DND-41 (cell line): ENCODE data around the gene PIP4K2A.

Experiments used
- ATAC-seq: fragments of 200-7000 bp; cut with Tn5 transposase; 3 replicates; pipeline ENCODE4 v1.9.1; 2021; ENCODE audit warnings: low read depth; ENCODE audit not compliant: insufficient read depth
- DNase-seq: peaks from one replicate; pipeline ENCODE4 v3.0.0-alpha.2; 2020
- H2AFZ ChIP-seq: 2 replicates; pipeline ENCODE4 v1.6.0; 2012; ENCODE audit warnings: low read depth, low read length
- H3K27ac ChIP-seq: 2 replicates; pipeline ENCODE4 v1.5.1; 2012; ENCODE audit warnings: low read length, inconsistent platforms
- H3K27me3 ChIP-seq: fragments of 200-600 bp; sonication (generic); 2 replicates; pipeline ENCODE4 v1.6.0; 2012; ENCODE audit warnings: low read length, mild to moderate bottlenecking, inconsistent platforms; ENCODE audit not compliant: insufficient read depth, poor library complexity
- H3K36me3 ChIP-seq: 2 replicates; pipeline ENCODE4 v1.5.1; 2012; ENCODE audit warnings: low read length, inconsistent platforms; ENCODE audit not compliant: insufficient read depth
- H3K4me1 ChIP-seq: 2 replicates; pipeline ENCODE4 v1.5.1; 2012; ENCODE audit warnings: mild to moderate bottlenecking, low read length; ENCODE audit not compliant: insufficient read depth
- H3K4me2 ChIP-seq: 2 replicates; pipeline ENCODE4 v1.6.0; 2012; ENCODE audit warnings: mild to moderate bottlenecking, moderate library complexity, low read length, inconsistent platforms; ENCODE audit not compliant: insufficient read depth
- H3K4me3 ChIP-seq, 2 experiments: fragments of 200-600 bp in 1 of 2; shearing (Covaris generic) in 1 of 2; 2 replicates each; pipeline ENCODE4 v1.5.1; 2012 to 2016; ENCODE audit warnings: inconsistent platforms in 2 of 2, low read length in 2 of 2, mild to moderate bottlenecking in 2 of 2, low read depth in 1 of 2, moderate library complexity in 1 of 2
- H3K79me2 ChIP-seq: 2 replicates; pipeline ENCODE4 v1.6.0; 2012; ENCODE audit warnings: low read length, inconsistent platforms; ENCODE audit not compliant: insufficient read depth
- H3K9ac ChIP-seq: 2 replicates; pipeline ENCODE4 v1.6.0; 2012; ENCODE audit warnings: low read depth, mild to moderate bottlenecking, inconsistent platforms, low read length, moderate library complexity
- H3K9me3 ChIP-seq: 2 replicates; pipeline ENCODE4 v1.5.1; 2012; ENCODE audit warnings: low read length, moderate library complexity, mild to moderate bottlenecking, inconsistent platforms; ENCODE audit not compliant: insufficient read depth, severe bottlenecking
- H4K20me1 ChIP-seq: 2 replicates; pipeline ENCODE4 v1.6.0; 2012; ENCODE audit warnings: low read length; ENCODE audit not compliant: insufficient read depth
- CTCF ChIP-seq: IDR thresholded peaks from 2 replicates; pipeline ENCODE4 v1.5.1; 2012; ENCODE audit warnings: borderline replicate concordance, low read length, moderate library complexity, mild to moderate bottlenecking; ENCODE audit not compliant: poor library complexity, severe bottlenecking; ENCODE audit errors: extremely low read depth
- EZH2 ChIP-seq: IDR thresholded peaks from 3 replicates; pipeline ENCODE4 v1.6.1; 2012; ENCODE audit warnings: borderline replicate concordance, low read depth, mild to moderate bottlenecking, moderate library complexity, low read length, inconsistent platforms; ENCODE audit not compliant: severe bottlenecking

The PIP4K2A gene

DNA sequence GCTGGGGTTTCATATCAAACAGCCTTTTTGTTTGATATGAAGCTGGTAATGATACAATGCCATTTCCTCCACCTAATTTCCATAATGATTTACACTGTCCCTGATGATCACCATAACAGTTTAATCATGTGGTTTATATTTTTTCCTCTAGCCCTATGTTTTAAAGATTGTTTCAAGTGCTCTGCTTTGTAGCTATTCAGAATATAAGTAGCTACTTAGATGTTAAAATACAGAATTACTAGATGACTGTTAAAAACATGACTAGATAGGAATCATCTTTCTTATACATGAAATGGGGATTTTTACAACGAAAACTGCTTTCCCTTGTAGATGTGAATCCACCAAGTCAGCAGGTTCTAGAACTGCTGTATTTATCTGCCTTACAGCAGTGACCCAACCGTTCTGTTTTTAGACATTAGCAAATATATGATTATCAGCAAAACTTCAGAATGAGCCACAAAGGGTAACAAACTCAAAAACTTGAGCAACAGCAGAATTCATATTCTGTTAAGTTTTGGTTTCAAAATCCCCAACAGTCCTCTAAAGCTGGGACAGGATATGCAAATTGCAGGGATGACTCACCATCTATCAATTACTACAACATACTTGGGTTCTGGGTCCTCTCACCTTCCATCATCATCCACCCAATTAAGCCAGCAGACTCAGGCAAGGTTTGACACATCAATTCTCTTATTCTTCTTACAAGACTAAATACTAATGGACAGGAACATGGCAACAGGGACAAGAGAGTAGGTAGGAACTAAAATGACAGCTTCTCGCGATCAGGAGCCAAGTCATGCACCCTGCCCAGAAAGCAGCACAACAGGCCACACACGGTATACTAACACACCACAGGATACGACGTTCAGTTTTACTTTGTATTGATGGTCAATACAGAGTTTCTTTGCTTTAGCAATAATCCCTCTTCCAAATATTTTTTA lies 83.9 kb downstream of the PIP4K2A start:
- TF ChIP-seq EZH2 (no peak), CTCF (no peak)
- Histone ChIP-seq H3K4me1 (peaks cover 30% of the 10 kb centered on the region), H3K79me2 (peaks cover 77% of the 10 kb centered on the region), H4K20me1 (peaks cover 22% of the 10 kb centered on the region; the same call in 1 of the 2 replicates), H3K4me2 (peak overlapping the region; percentile 52), H3K36me3 (no peaks in the 10 kb centered on the region), H3K27ac (peak overlapping the region; percentile 73), H3K27me3 (no peaks in the 10 kb centered on the region), H3K4me3 (0 out of 4 replicates have a peak overlapping the region, but pooled peaks of 1 of the 2 experiments have one; percentile 14), H3K9ac (0 out of 2 replicates have a peak overlapping the region, but pooled peaks have one; percentile 26), H2AFZ (no peak overlapping the region), H3K9me3 (no peaks in the 10 kb centered on the region)
- DNase-seq (peak; percentile 29), ATAC-seq (peak; percentile 91)

- H3K4me3 ChIP-seq = no peak overlapping the region
- ATAC-seq (no peak), DNase-seq (no peak)
- peaks cover 33% of the 10 kb centered on the region for H3K4me1 ChIP-seq
- peaks cover 77% of the 10 kb centered on the region for H3K79me2 ChIP-seq
- no peaks in the 10 kb centered on the region for H3K9me3 ChIP-seq
- H4K20me1 ChIP-seq = peaks cover 21% of the 10 kb centered on the region; the same call in 1 of the 2 replicates
- H3K36me3 ChIP-seq = no peaks in the 10 kb centered on the region
- H3K4me2 ChIP-seq = peak overlapping the region; percentile 52; the same call in 1 of the 2 replicates
- TF ChIP-seq EZH2 (no peak), CTCF (no peak)
- peak overlapping the region; percentile 73 for H3K27ac ChIP-seq
- H2AFZ ChIP-seq = no peak overlapping the region
- H3K9ac ChIP-seq = no peak overlapping the region
- H3K27me3 ChIP-seq = no peaks in the 10 kb centered on the region
Measured at GRCh38 chr10:22629852-22630233, 84.5 kb downstream of the PIP4K2A start.

DNA sequence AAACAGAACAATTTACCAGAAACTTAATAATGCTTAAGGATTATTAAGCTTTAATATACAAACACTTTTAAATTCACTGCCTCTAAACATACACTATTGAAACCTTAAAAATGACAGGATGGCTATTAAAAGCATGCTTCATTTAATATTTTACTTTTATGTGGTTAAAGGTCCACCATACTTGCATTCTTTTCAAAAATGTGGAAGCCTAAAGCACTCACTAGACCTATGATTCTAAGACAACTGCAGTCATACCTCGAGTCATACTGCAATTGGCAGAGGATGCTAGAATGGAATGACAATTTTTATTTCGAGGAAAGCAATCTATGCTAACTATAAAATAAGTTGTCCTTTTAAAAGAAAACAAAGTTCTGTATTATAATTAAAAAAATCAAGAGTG lies 85.3 kb downstream of the PIP4K2A start:
- no peak overlapping the region for H3K4me3 ChIP-seq
- peaks cover 20% of the 10 kb centered on the region; the same call in 1 of the 2 replicates for H4K20me1 ChIP-seq
- no peaks in the 10 kb centered on the region for H3K27me3 ChIP-seq
- no peak for DNase-seq
- H3K9ac ChIP-seq = no peak overlapping the region
- H3K4me1 ChIP-seq = peaks cover 33% of the 10 kb centered on the region
- H3K79me2 ChIP-seq = peaks cover 75% of the 10 kb centered on the region
- H3K4me2 ChIP-seq = no peak overlapping the region
- H3K27ac ChIP-seq = no peak overlapping the region
- no peaks in the 10 kb centered on the region for H3K9me3 ChIP-seq
- no peak for TF ChIP-seq EZH2
- H2AFZ ChIP-seq = no peak overlapping the region
- ATAC-seq = no peak
- H3K36me3 ChIP-seq = no peaks in the 10 kb centered on the region

DNA sequence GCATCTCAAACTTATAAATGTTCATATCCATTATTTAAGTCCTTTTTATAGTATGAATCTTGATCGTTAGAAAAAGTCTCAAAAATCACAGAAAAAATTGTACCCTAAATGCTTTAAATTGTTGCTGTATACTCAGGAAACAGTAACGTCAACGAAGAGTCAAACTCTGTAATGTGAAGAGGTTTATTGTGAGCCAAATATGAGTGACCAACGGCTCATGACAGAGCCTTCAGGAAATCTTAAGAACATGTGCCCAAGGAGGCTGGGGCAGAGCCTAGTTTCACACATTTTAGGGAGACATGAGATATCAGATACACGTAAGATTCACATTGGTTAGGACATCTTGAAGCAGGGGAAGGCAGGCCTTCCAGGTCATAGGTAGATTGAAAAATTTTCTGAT lies 86.1 kb downstream of the PIP4K2A start:
- H3K9ac ChIP-seq = no peak overlapping the region
- peaks cover 25% of the 10 kb centered on the region for H4K20me1 ChIP-seq
- no peak overlapping the region for H2AFZ ChIP-seq
- H3K4me1 ChIP-seq = peaks cover 33% of the 10 kb centered on the region
- H3K36me3 ChIP-seq = no peaks in the 10 kb centered on the region
- DNase-seq (no peak), ATAC-seq (no peak)
- H3K4me3 ChIP-seq = no peak overlapping the region
- H3K27ac ChIP-seq = no peak overlapping the region
- no peaks in the 10 kb centered on the region for H3K27me3 ChIP-seq
- H3K9me3 ChIP-seq = no peaks in the 10 kb centered on the region
- H3K79me2 ChIP-seq = peaks cover 74% of the 10 kb centered on the region
- no peak for TF ChIP-seq EZH2
- TF ChIP-seq CTCF = no peak
- no peak overlapping the region for H3K4me2 ChIP-seq
